ENCODE measurements around the gene CYP26C1. TPM values are rescaled to one million over a fixed set of nuclear protein-coding genes. Genes with fewer than 3 reads are reported as not detected.

CYP26C1 gene
- total and polyA plus RNA-seq, 2 of the 13 experiments (the other 11 are each of a cell fraction or from before 2014, with no cell fraction given): 0.02 TPM; not detected in 1

DNA sequence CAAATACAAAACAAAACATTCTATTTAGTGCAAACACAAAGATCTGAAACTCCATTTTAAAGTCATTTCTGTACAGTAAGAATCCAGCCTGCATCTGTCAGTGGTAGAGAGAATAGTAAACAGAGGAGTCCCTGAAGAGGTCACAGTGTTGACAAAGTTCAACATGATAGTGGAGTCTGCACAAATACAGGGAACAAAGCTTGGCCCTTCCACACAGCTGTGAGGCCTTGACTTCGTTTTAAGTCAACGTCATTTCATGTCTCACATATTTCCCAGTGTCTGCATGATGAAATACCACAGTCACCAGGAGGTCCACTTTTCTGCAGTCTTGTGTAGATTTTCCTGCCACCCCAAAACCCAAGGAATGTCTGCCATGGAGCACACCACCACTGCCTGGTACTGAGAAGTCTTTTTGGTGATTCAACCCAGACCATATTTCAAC, 46.1 kb downstream of the CYP26C1 start (continued):
- TF ChIP-seq ZNF407 (CRISPR knock-in tag; IDR thresholded peaks at IDR 0.05; ENCODE audit: not compliant biosample characterization): no peak
- no peak for TF ChIP-seq KLF15 (CRISPR knock-in tag; IDR thresholded peaks at IDR 0.05; ENCODE audit: borderline replicate concordance)
- TF ChIP-seq TBX3 (IDR thresholded peaks at IDR 0.05; ENCODE audit: borderline replicate concordance): peak; percentile 64; the same call in 1 of the 2 replicates
- TF ChIP-seq BRCA1 (CRISPR knock-in tag; IDR thresholded peaks at IDR 0.05): no peak
- TF ChIP-seq, protein P1, sequence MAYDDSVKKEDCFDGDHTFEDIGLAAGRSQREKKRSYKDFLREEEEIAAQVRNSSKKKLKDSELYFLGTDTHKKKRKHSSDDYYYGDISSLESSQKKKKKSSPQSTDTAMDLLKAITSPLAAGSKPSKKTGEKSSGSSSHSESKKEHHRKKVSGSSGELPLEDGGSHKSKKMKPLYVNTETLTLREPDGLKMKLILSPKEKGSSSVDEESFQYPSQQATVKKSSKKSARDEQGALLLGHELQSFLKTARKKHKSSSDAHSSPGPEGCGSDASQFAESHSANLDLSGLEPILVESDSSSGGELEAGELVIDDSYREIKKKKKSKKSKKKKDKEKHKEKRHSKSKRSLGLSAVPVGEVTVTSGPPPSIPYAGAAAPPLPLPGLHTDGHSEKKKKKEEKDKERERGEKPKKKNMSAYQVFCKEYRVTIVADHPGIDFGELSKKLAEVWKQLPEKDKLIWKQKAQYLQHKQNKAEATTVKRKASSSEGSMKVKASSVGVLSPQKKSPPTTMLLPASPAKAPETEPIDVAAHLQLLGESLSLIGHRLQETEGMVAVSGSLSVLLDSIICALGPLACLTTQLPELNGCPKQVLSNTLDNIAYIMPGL (CRISPR knock-in tag; IDR thresholded peaks at IDR 0.05; ENCODE audit: borderline replicate concordance in 1 of 2, low read depth in 1 of 2): no peak; a peak in 1 of 4 replicates
- no peak for TF ChIP-seq E2F5 (CRISPR knock-in tag; conservative IDR thresholded peaks at IDR 0.05)
- TF ChIP-seq ZBTB20 (CRISPR knock-in tag; IDR thresholded peaks at IDR 0.05; ENCODE audit: borderline replicate concordance, low read depth): peak; percentile 59; the same call in 1 of the 2 replicates
- TF ChIP-seq, protein P2, sequence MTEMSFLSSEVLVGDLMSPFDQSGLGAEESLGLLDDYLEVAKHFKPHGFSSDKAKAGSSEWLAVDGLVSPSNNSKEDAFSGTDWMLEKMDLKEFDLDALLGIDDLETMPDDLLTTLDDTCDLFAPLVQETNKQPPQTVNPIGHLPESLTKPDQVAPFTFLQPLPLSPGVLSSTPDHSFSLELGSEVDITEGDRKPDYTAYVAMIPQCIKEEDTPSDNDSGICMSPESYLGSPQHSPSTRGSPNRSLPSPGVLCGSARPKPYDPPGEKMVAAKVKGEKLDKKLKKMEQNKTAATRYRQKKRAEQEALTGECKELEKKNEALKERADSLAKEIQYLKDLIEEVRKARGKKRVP (CRISPR knock-in tag; IDR thresholded peaks at IDR 0.05): peak in 1 of 2 experiments; percentile 97; a peak in 2 of 4 replicates
- TF ChIP-seq MTA3 (CRISPR knock-in tag; IDR thresholded peaks at IDR 0.05): no peak
- no peak for TF ChIP-seq PCBP1 (IDR thresholded peaks at IDR 0.05; ENCODE audit: borderline replicate concordance, low read depth, low read length)
- TF ChIP-seq ZNF564 (CRISPR knock-in tag; IDR thresholded peaks at IDR 0.05): no peak
- no peak for TF ChIP-seq ATRX (CRISPR knock-in tag; IDR thresholded peaks at IDR 0.05; ENCODE audit: borderline replicate concordance)
- TF ChIP-seq, protein P3, sequence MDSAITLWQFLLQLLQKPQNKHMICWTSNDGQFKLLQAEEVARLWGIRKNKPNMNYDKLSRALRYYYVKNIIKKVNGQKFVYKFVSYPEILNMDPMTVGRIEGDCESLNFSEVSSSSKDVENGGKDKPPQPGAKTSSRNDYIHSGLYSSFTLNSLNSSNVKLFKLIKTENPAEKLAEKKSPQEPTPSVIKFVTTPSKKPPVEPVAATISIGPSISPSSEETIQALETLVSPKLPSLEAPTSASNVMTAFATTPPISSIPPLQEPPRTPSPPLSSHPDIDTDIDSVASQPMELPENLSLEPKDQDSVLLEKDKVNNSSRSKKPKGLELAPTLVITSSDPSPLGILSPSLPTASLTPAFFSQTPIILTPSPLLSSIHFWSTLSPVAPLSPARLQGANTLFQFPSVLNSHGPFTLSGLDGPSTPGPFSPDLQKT (CRISPR knock-in tag; IDR thresholded peaks at IDR 0.05; ENCODE audit: borderline replicate concordance): no peak
- no peak for TF ChIP-seq ZSCAN12 (CRISPR knock-in tag; IDR thresholded peaks at IDR 0.05)
- no peak for TF ChIP-seq ZNF546 (CRISPR knock-in tag; conservative IDR thresholded peaks at IDR 0.05)
- TF ChIP-seq ZNF619 (CRISPR knock-in tag; IDR thresholded peaks at IDR 0.05): no peak
